HepG2 (cell line): Measurements from ENCODE around the gene VAPB. TPM values are rescaled to one million over a fixed set of nuclear protein-coding genes. Genes with fewer than 3 reads are reported as not detected.

ENCODE experiments used
- ATAC-seq: fragments of 200-7000 bp; cut with Tn5 transposase; 3 replicates; pipeline ENCODE4 v1.9.1; 2020; ENCODE audit warnings: mild to moderate bottlenecking, moderate library complexity
- BruUV-seq: library from RNA; stranded (reverse); fragments of 400-500 nt; replicated peaks from 2 replicates; lab custom pipeline; 2021; lab: Mats Ljungman, UMichigan
- CTCF ChIA-PET: fragments of 300-600 bp; formaldehyde crosslinking; extraction: SDS; loops from one replicate; lab custom pipeline; 2021; ENCODE audit warnings: low total read pairs, inconsistent platforms, low intra/inter-chr PET ratio; lab: Yijun Ruan, JAX
- POLR2A ChIA-PET: fragments of 350-600 bp; sonication (Branson Sonifier 250); formaldehyde crosslinking; loops from one replicate; lab custom pipeline; 2020; ENCODE audit warnings: antibody characterized with exemption, inconsistent platforms; lab: Yijun Ruan, JAX
- DNase-seq: peaks from one replicate; pipeline ENCODE4 v3.0.0-alpha.2; 2015; ENCODE audit warnings: low spot score
- FAIRE-seq: peaks from 3 replicates; lab custom pipeline; 2011; peaks lifted over from hg19 to GRCh38; lab: Jason Lieb, UNC
- H2AFZ ChIP-seq: one replicate; pipeline ENCODE4 v1.6.1; 2011; ENCODE audit warnings: low read length, inconsistent platforms
- H3K27ac ChIP-seq: fragments of 300-600 bp; 3 replicates; pipeline ENCODE4 v1.8.0; 2011; ENCODE audit warnings: mixed run types, mild to moderate bottlenecking, mixed read lengths, low read length, inconsistent platforms; ENCODE audit not compliant: insufficient read depth; ENCODE audit errors: extremely low read length
- H3K27me3 ChIP-seq, 2 experiments: fragments of 200-600 bp in 1 of 2; 2 replicates in 1 of 2; 3 replicates in 1 of 2; pipeline versions ENCODE4 v1.6.0 to v1.8.0; 2011; ENCODE audit warnings: low read length in 2 of 2, mild to moderate bottlenecking in 2 of 2, moderate library complexity in 2 of 2, inconsistent platforms in 1 of 2; ENCODE audit not compliant: insufficient read depth in 2 of 2, control insufficient read depth in 1 of 2
- H3K36me3 ChIP-seq, 2 experiments: fragments of 200-600 bp in 1 of 2; replicated peaks in 1 of 2; 2 replicates in 1 of 2; 3 replicates in 1 of 2; pipeline versions ENCODE4 v1.5.1 to v1.8.0; 2011; ENCODE audit warnings: low read length in 2 of 2, inconsistent platforms in 1 of 2; ENCODE audit not compliant: insufficient read depth in 2 of 2, control insufficient read depth in 1 of 2
- H3K4me1 ChIP-seq: 2 replicates; pipeline ENCODE4 v1.5.1; 2012; ENCODE audit warnings: low read length, inconsistent platforms; ENCODE audit not compliant: insufficient read depth
- H3K4me2 ChIP-seq: 2 replicates; pipeline ENCODE4 v1.6.0; 2011; ENCODE audit warnings: low read depth, low read length, inconsistent platforms
- H3K4me3 ChIP-seq, 3 experiments: fragments of 200-600 bp in 1 of 3; sonication (generic), shearing (Covaris generic) in 1 of 3; replicated peaks in 1 of 3; 2 replicates each; pipeline ENCODE4 v1.5.1; 2011 to 2016; ENCODE audit warnings: low read length in 3 of 3, inconsistent platforms in 2 of 3, low read depth in 2 of 3, mild to moderate bottlenecking in 2 of 3, control low read depth in 1 of 3, mixed read lengths in 1 of 3; ENCODE audit not compliant: insufficient read depth in 1 of 3
- H3K79me2 ChIP-seq: one replicate; pipeline ENCODE4 v1.6.1; 2011; ENCODE audit warnings: low read length, inconsistent platforms; ENCODE audit not compliant: insufficient read depth
- H3K9ac ChIP-seq: 2 replicates; pipeline ENCODE4 v1.6.0; 2011; ENCODE audit warnings: mild to moderate bottlenecking, low read depth, low read length, inconsistent platforms; ENCODE audit not compliant: insufficient read depth
- H3K9me3 ChIP-seq: 2 replicates; pipeline ENCODE4 v1.5.1; 2012; ENCODE audit warnings: mild to moderate bottlenecking, low read length
- H4K20me1 ChIP-seq: 2 replicates; pipeline ENCODE4 v1.6.0; 2011; ENCODE audit warnings: inconsistent platforms, mild to moderate bottlenecking, low read length, moderate library complexity; ENCODE audit not compliant: insufficient read depth
- AFF4 ChIP-seq: sonication (generic); formaldehyde crosslinking; IDR thresholded peaks from 2 replicates; pipeline ENCODE4 v1.4.0; 2020; ENCODE audit warnings: missing genetic modification reagents
- CTCF ChIP-seq: sonication (generic); formaldehyde crosslinking; IDR thresholded peaks from 2 replicates; pipeline ENCODE4 v1.5.0; 2020; ENCODE audit warnings: mild to moderate bottlenecking, missing genetic modification reagents, moderate library complexity
- IRF1 ChIP-seq: sonication (generic); formaldehyde crosslinking; IDR thresholded peaks from 2 replicates; pipeline ENCODE4 v1.4.0; 2020; ENCODE audit warnings: low read depth, mild to moderate bottlenecking, missing genetic modification reagents
- SRSF9 ChIP-seq: fragments of 200-400 bp; formaldehyde crosslinking; IDR thresholded peaks from 2 replicates; pipeline ENCODE4 v1.6.1; 2018; ENCODE audit warnings: borderline replicate concordance, mild to moderate bottlenecking, low read depth, low read length; ENCODE audit not compliant: insufficient read depth, poor library complexity, severe bottlenecking
- TOPORS ChIP-seq: sonication (generic); formaldehyde crosslinking; IDR thresholded peaks from 2 replicates; pipeline ENCODE4 v1.8.0; 2023; ENCODE audit warnings: mild to moderate bottlenecking, missing genetic modification reagents
- ZNF121 ChIP-seq: sonication (generic); formaldehyde crosslinking; IDR thresholded peaks from 2 replicates; pipeline ENCODE4 v1.5.0; 2020; ENCODE audit warnings: mild to moderate bottlenecking, missing genetic modification reagents
- ZNF567 ChIP-seq: sonication (generic); formaldehyde crosslinking; IDR thresholded peaks from 2 replicates; pipeline ENCODE4 v1.8.1; 2023; ENCODE audit warnings: mild to moderate bottlenecking, missing genetic modification reagents, borderline replicate concordance
- ZNF672 ChIP-seq: sonication (generic); formaldehyde crosslinking; IDR thresholded peaks from 2 replicates; pipeline ENCODE4 v1.8.1; 2022; ENCODE audit warnings: missing genetic modification reagents
- ZNF770 ChIP-seq: sonication (generic); formaldehyde crosslinking; IDR thresholded peaks from 2 replicates; pipeline ENCODE4 v1.5.0; 2020; ENCODE audit warnings: mild to moderate bottlenecking, missing genetic modification reagents
- WGBS: methylation state at CpG from one replicate; pipeline ENCODE4 v1.1.6; 2017; ENCODE audit warnings: low lambda C conversion rate; 5-methylcytosine and 5-hydroxymethylcytosine counted together
- in situ Hi-C: cut with HindIII; loops from 2 replicates; pipeline ENCODE4 v1.10.0; 2017; ENCODE audit warnings: low pct_unique_long_range_greater_than_20kb; ENCODE audit not compliant: extremely low pct_ligation_motif_present
- intact Hi-C: fragments of 100-400 bp; cut with micrococcal nuclease; formaldehyde crosslinking; loops from one replicate; pipeline ENCODE4 v1.10.0; 2022; ENCODE audit not compliant: unreplicated experiment
- polyA plus RNA-seq, 8 experiments: library from polyadenylated mRNA; depleted of rRNA in 3 of 8; stranded (reverse) in 7 of 8; unstranded in 1 of 8; fragments of >200 nt; fragmentation: Illumina TruSeq in 4 of 8; extraction: Trizol in 4 of 8; gene quantifications; 2 replicates each; pipeline versions ENCODE4 v1.2.1 to v1.2.3, GENCODE V29; 2011 to 2016; ENCODE audit warnings: low read depth in 4 of 8, missing spikeins in 1 of 8, mixed read lengths in 1 of 8; ENCODE audit not compliant: insufficient read depth in 1 of 8
- total RNA-seq, 5 experiments: library from RNA; depleted of rRNA; stranded (reverse); fragments of >200 nt; fragmentation: Illumina TruSeq; extraction: Trizol; gene quantifications; 2 replicates each; pipeline ENCODE4 v1.2.3, GENCODE V29; 2016; ENCODE audit warnings: low read depth in 1 of 5

The VAPB gene
- total and polyA plus RNA-seq, 2 of the 13 experiments (the other 11 are each of a cell fraction or from before 2014, with no cell fraction given), result 18.6 to 48.5 TPM

- no peaks in the 10 kb centered on the region for H3K27me3 ChIP-seq
- BruUV-seq, result no TSS peak
- H3K36me3 ChIP-seq, result peaks cover 21 to 51% of the 10 kb centered on the region in 2 experiments
- FAIRE-seq (no peak), ATAC-seq (no peak), DNase-seq (no peak)
- in situ Hi-C loops, result no loop called here
- H3K9me3 ChIP-seq, result no peaks in the 10 kb centered on the region
- ChIA-PET POLR2A (no interaction called here), CTCF (no interaction called here)
- H3K4me1 ChIP-seq, result peaks cover 16% of the 10 kb centered on the region
- whole genome bisulfite sequencing, result 99% methylated on average over 2 of the region's 2 CpGs
- 0 out of 2 replicates have a peak, but pooled peaks cover 7% of the 10 kb centered on the region for H4K20me1 ChIP-seq
- no peak overlapping the region for H3K9ac ChIP-seq
- no peak overlapping the region for H3K4me2 ChIP-seq
- intact Hi-C loops, result no loop called here
- no peak overlapping the region for H3K27ac ChIP-seq
- no peak overlapping the region for H2AFZ ChIP-seq
- TF ChIP-seq SRSF9, result no peak
- TF ChIP-seq ZNF770 (CRISPR knock-in tag), result peak; percentile 45; the same call in 1 of the 2 replicates
- peak; percentile 90 for TF ChIP-seq ZNF121 (CRISPR knock-in tag)
- no peak overlapping the region for H3K4me3 ChIP-seq
- peaks cover 80% of the 10 kb centered on the region for H3K79me2 ChIP-seq
These were observed 39.3 kb downstream of the VAPB start for GRCh38 chr20:58428364-58428763.

GRCh38 chr20:58429303-58429702, 40.3 kb downstream of the VAPB start:
- 97% methylated on average over 7 of the region's 7 CpGs for WGBS
- DNase-seq (no peak), FAIRE-seq (peak; percentile 39), ATAC-seq (peak; percentile 80)
- intact Hi-C loops, result no loop called here
- Histone ChIP-seq H3K27me3 (no peaks in the 10 kb centered on the region), H2AFZ (no peak overlapping the region), H3K36me3 (peaks cover 17 to 52% of the 10 kb centered on the region in 2 experiments), H4K20me1 (0 out of 2 replicates have a peak, but pooled peaks cover 7% of the 10 kb centered on the region), H3K27ac (no peak overlapping the region), H3K4me1 (peaks cover 16% of the 10 kb centered on the region), H3K79me2 (peaks cover 86% of the 10 kb centered on the region), H3K9me3 (no peaks in the 10 kb centered on the region), H3K9ac (no peak overlapping the region), H3K4me3 (no peak overlapping the region), H3K4me2 (no peak overlapping the region)
- CTCF ChIA-PET, result no interaction called here
- in situ Hi-C loops, result no loop called here
- POLR2A ChIA-PET, result no interaction called here
- BruUV-seq, result no TSS peak
- TF ChIP-seq IRF1 (CRISPR knock-in tag) (no peak), CTCF (CRISPR knock-in tag) (peak; percentile 46), TOPORS (CRISPR knock-in tag) (no peak), AFF4 (CRISPR knock-in tag) (no peak), ZNF567 (no peak), ZNF672 (CRISPR knock-in tag) (no peak)
